ENCODE data around the gene ITGA11. TPM values are rescaled to one million over a fixed set of nuclear protein-coding genes. Genes with fewer than 3 reads are reported as not detected.

The ITGA11 gene
- total RNA-seq, 1 donor from 2014 or later = 0.48 TPM

GRCh38 chr15:68328443-68328842 lies 103.5 kb downstream of the ITGA11 start:
- no peak for ATAC-seq

- ATAC-seq = no peak
These were observed 105.1 kb downstream of the ITGA11 start for GRCh38 chr15:68326711-68327354.

- ATAC-seq = no peak
These were observed 106.2 kb downstream of the ITGA11 start for GRCh38 chr15:68325726-68326125.

GRCh38 chr15:68322796-68323195 lies 109.2 kb downstream of the ITGA11 start:
- no peak for ATAC-seq

- no peak for ATAC-seq
These were observed 110.7 kb downstream of the ITGA11 start for GRCh38 chr15:68321229-68321628.

GRCh38 chr15:68319997-68320396 lies 112.0 kb downstream of the ITGA11 start:
- ATAC-seq = no peak

GRCh38 chr15:68318931-68319909 lies 112.7 kb downstream of the ITGA11 start:
- no peak for ATAC-seq

- ATAC-seq = no peak
These were observed 113.7 kb downstream of the ITGA11 start for GRCh38 chr15:68318008-68318835.

- ATAC-seq = no peak
These were observed 114.5 kb downstream of the ITGA11 start for GRCh38 chr15:68317281-68318007.

- no peak for ATAC-seq
These were observed 115.7 kb downstream of the ITGA11 start for GRCh38 chr15:68316061-68316804.

- ATAC-seq = no peak
These were observed 116.4 kb downstream of the ITGA11 start for GRCh38 chr15:68315495-68316031.

- ATAC-seq = no peak
These were observed 116.9 kb downstream of the ITGA11 start for GRCh38 chr15:68315035-68315434.

- ATAC-seq = no peak
These were observed 117.4 kb downstream of the ITGA11 start for GRCh38 chr15:68314563-68314962.

- no peak for ATAC-seq
These were observed 118.2 kb downstream of the ITGA11 start for GRCh38 chr15:68313501-68314410.

- ATAC-seq = no peak
These were observed 119.2 kb downstream of the ITGA11 start for GRCh38 chr15:68312701-68313204.

- no peak for ATAC-seq
These were observed 120.0 kb downstream of the ITGA11 start for GRCh38 chr15:68311859-68312557.

- ATAC-seq = no peak
These were observed 120.5 kb downstream of the ITGA11 start for GRCh38 chr15:68311464-68311835.

- no peak for ATAC-seq
These were observed 121.0 kb downstream of the ITGA11 start for GRCh38 chr15:68310804-68311463.

All from esophagus mucosa (tissue), 1 donor.